HepG2 (cell line): ENCODE measurements around the gene FGD3. TPM values are rescaled to one million over a fixed set of nuclear protein-coding genes. Genes with fewer than 3 reads are reported as not detected.

Experiments used
- ATAC-seq: fragments of 200-7000 bp; cut with Tn5 transposase; 3 replicates; pipeline ENCODE4 v1.9.1; 2020; ENCODE audit warnings: mild to moderate bottlenecking, moderate library complexity
- BruUV-seq: library from RNA; stranded (reverse); fragments of 400-500 nt; replicated peaks from 2 replicates; lab custom pipeline; 2021; lab: Mats Ljungman, UMichigan
- CTCF ChIA-PET: fragments of 300-600 bp; formaldehyde crosslinking; extraction: SDS; loops from one replicate; lab custom pipeline; 2021; ENCODE audit warnings: low total read pairs, inconsistent platforms, low intra/inter-chr PET ratio; lab: Yijun Ruan, JAX
- POLR2A ChIA-PET: fragments of 350-600 bp; sonication (Branson Sonifier 250); formaldehyde crosslinking; loops from one replicate; lab custom pipeline; 2020; ENCODE audit warnings: antibody characterized with exemption, inconsistent platforms; lab: Yijun Ruan, JAX
- DNase-seq: peaks from one replicate; pipeline ENCODE4 v3.0.0-alpha.2; 2015; ENCODE audit warnings: low spot score
- FAIRE-seq: peaks from 3 replicates; lab custom pipeline; 2011; peaks lifted over from hg19 to GRCh38; lab: Jason Lieb, UNC
- H2AFZ ChIP-seq: one replicate; pipeline ENCODE4 v1.6.1; 2011; ENCODE audit warnings: low read length, inconsistent platforms
- H3K27ac ChIP-seq: fragments of 300-600 bp; 3 replicates; pipeline ENCODE4 v1.8.0; 2011; ENCODE audit warnings: mixed run types, mild to moderate bottlenecking, mixed read lengths, low read length, inconsistent platforms; ENCODE audit not compliant: insufficient read depth; ENCODE audit errors: extremely low read length
- H3K27me3 ChIP-seq, 2 experiments: fragments of 200-600 bp in 1 of 2; 2 replicates in 1 of 2; 3 replicates in 1 of 2; pipeline versions ENCODE4 v1.6.0 to v1.8.0; 2011; ENCODE audit warnings: low read length in 2 of 2, mild to moderate bottlenecking in 2 of 2, moderate library complexity in 2 of 2, inconsistent platforms in 1 of 2; ENCODE audit not compliant: insufficient read depth in 2 of 2, control insufficient read depth in 1 of 2
- H3K36me3 ChIP-seq, 2 experiments: fragments of 200-600 bp in 1 of 2; replicated peaks in 1 of 2; 2 replicates in 1 of 2; 3 replicates in 1 of 2; pipeline versions ENCODE4 v1.5.1 to v1.8.0; 2011; ENCODE audit warnings: low read length in 2 of 2, inconsistent platforms in 1 of 2; ENCODE audit not compliant: insufficient read depth in 2 of 2, control insufficient read depth in 1 of 2
- H3K4me1 ChIP-seq: 2 replicates; pipeline ENCODE4 v1.5.1; 2012; ENCODE audit warnings: low read length, inconsistent platforms; ENCODE audit not compliant: insufficient read depth
- H3K4me2 ChIP-seq: 2 replicates; pipeline ENCODE4 v1.6.0; 2011; ENCODE audit warnings: low read depth, low read length, inconsistent platforms
- H3K4me3 ChIP-seq, 3 experiments: fragments of 200-600 bp in 1 of 3; sonication (generic), shearing (Covaris generic) in 1 of 3; replicated peaks in 1 of 3; 2 replicates each; pipeline ENCODE4 v1.5.1; 2011 to 2016; ENCODE audit warnings: low read length in 3 of 3, inconsistent platforms in 2 of 3, low read depth in 2 of 3, mild to moderate bottlenecking in 2 of 3, control low read depth in 1 of 3, mixed read lengths in 1 of 3; ENCODE audit not compliant: insufficient read depth in 1 of 3
- H3K79me2 ChIP-seq: one replicate; pipeline ENCODE4 v1.6.1; 2011; ENCODE audit warnings: low read length, inconsistent platforms; ENCODE audit not compliant: insufficient read depth
- H3K9ac ChIP-seq: 2 replicates; pipeline ENCODE4 v1.6.0; 2011; ENCODE audit warnings: mild to moderate bottlenecking, low read depth, low read length, inconsistent platforms; ENCODE audit not compliant: insufficient read depth
- H3K9me3 ChIP-seq: 2 replicates; pipeline ENCODE4 v1.5.1; 2012; ENCODE audit warnings: mild to moderate bottlenecking, low read length
- H4K20me1 ChIP-seq: 2 replicates; pipeline ENCODE4 v1.6.0; 2011; ENCODE audit warnings: inconsistent platforms, mild to moderate bottlenecking, low read length, moderate library complexity; ENCODE audit not compliant: insufficient read depth
- HMGA1 ChIP-seq: sonication (generic); formaldehyde crosslinking; conservative IDR thresholded peaks from 2 replicates; pipeline ENCODE4 v1.4.0; 2020; ENCODE audit warnings: missing genetic modification reagents
- MXD3 ChIP-seq: IDR thresholded peaks from 2 replicates; pipeline ENCODE4 v1.6.1; 2016; ENCODE audit warnings: mild to moderate bottlenecking, missing biosample characterization, missing genetic modification reagents
- NR2F2 ChIP-seq: IDR thresholded peaks from 2 replicates; pipeline ENCODE4 v1.6.1; 2012; ENCODE audit warnings: low read depth, inconsistent platforms, borderline replicate concordance
- ZNF710 ChIP-seq: sonication (generic); formaldehyde crosslinking; IDR thresholded peaks from 2 replicates; pipeline ENCODE4 v1.5.0; 2020; ENCODE audit warnings: mild to moderate bottlenecking, missing genetic modification reagents, borderline replicate concordance
- whole genome bisulfite sequencing: methylation state at CpG from one replicate; pipeline ENCODE4 v1.1.6; 2017; ENCODE audit warnings: low lambda C conversion rate; 5-methylcytosine and 5-hydroxymethylcytosine counted together
- in situ Hi-C: cut with HindIII; loops from 2 replicates; pipeline ENCODE4 v1.10.0; 2017; ENCODE audit warnings: low pct_unique_long_range_greater_than_20kb; ENCODE audit not compliant: extremely low pct_ligation_motif_present
- intact Hi-C: fragments of 100-400 bp; cut with micrococcal nuclease; formaldehyde crosslinking; loops from one replicate; pipeline ENCODE4 v1.10.0; 2022; ENCODE audit not compliant: unreplicated experiment
- polyA plus RNA-seq, 8 experiments: library from polyadenylated mRNA; depleted of rRNA in 3 of 8; stranded (reverse) in 7 of 8; unstranded in 1 of 8; fragments of >200 nt; fragmentation: Illumina TruSeq in 4 of 8; extraction: Trizol in 4 of 8; gene quantifications; 2 replicates each; pipeline versions ENCODE4 v1.2.1 to v1.2.3, GENCODE V29; 2011 to 2016; ENCODE audit warnings: low read depth in 4 of 8, missing spikeins in 1 of 8, mixed read lengths in 1 of 8; ENCODE audit not compliant: insufficient read depth in 1 of 8
- total RNA-seq, 5 experiments: library from RNA; depleted of rRNA; stranded (reverse); fragments of >200 nt; fragmentation: Illumina TruSeq; extraction: Trizol; gene quantifications; 2 replicates each; pipeline ENCODE4 v1.2.3, GENCODE V29; 2016; ENCODE audit warnings: low read depth in 1 of 5

The FGD3 gene
- total and polyA plus RNA-seq, 2 of the 13 experiments (the other 11 are each of a cell fraction or from before 2014, with no cell fraction given) = 0.53 to 1.1 TPM

GRCh38 chr9:92971776-92972175 is 24.5 kb downstream of the FGD3 start:
- CTCF ChIA-PET = no interaction called here
- no peak overlapping the region for H2AFZ ChIP-seq
- no peak for TF ChIP-seq NR2F2
- ATAC-seq (no peak), DNase-seq (no peak), FAIRE-seq (no peak)
- in situ Hi-C loops (no loop called here), intact Hi-C loops (no loop called here)
- no peaks in the 10 kb centered on the region for H4K20me1 ChIP-seq
- H3K9me3 ChIP-seq = no peaks in the 10 kb centered on the region
- H3K4me3 ChIP-seq = no peak overlapping the region
- no peak overlapping the region for H3K9ac ChIP-seq
- POLR2A ChIA-PET = no interaction called here
- H3K4me2 ChIP-seq = no peak overlapping the region
- no peaks in the 10 kb centered on the region for H3K27me3 ChIP-seq
- 100% methylated on average over 1 of the region's 1 CpG for WGBS
- no TSS peak for BruUV-seq
- H3K36me3 ChIP-seq = no peaks in the 10 kb centered on the region
- H3K79me2 ChIP-seq = no peaks in the 10 kb centered on the region
- H3K27ac ChIP-seq = no peak overlapping the region
- peaks cover 19% of the 10 kb centered on the region for H3K4me1 ChIP-seq

- CTCF ChIA-PET = no interaction called here
- H3K4me3 ChIP-seq = no peak overlapping the region
- in situ Hi-C loops (no loop called here), intact Hi-C loops (no loop called here)
- no peak for TF ChIP-seq MXD3 (CRISPR knock-in tag)
- no peak for TF ChIP-seq ZNF710
- no peak for TF ChIP-seq HMGA1 (CRISPR knock-in tag)
- ATAC-seq (peak; percentile 26), FAIRE-seq (no peak), DNase-seq (no peak)
- no peak overlapping the region; the same call in 1 of the 2 replicates for H3K4me2 ChIP-seq
- H2AFZ ChIP-seq = no peak overlapping the region
- no TSS peak for BruUV-seq
- H3K27ac ChIP-seq = peak overlapping the region; percentile 16
- POLR2A ChIA-PET = no interaction called here
- no peaks in the 10 kb centered on the region for H3K27me3 ChIP-seq
- H4K20me1 ChIP-seq = no peaks in the 10 kb centered on the region
- WGBS = 72% methylated on average over 7 of the region's 7 CpGs
- peaks cover 19% of the 10 kb centered on the region for H3K4me1 ChIP-seq
- H3K36me3 ChIP-seq = no peaks in the 10 kb centered on the region
- H3K9ac ChIP-seq = no peak overlapping the region
- no peaks in the 10 kb centered on the region for H3K9me3 ChIP-seq
- no peaks in the 10 kb centered on the region for H3K79me2 ChIP-seq
Observed at GRCh38 chr9:92973700-92974099, 26.4 kb downstream of the FGD3 start.
